Measurements from ENCODE around the gene CEP41.

DNA sequence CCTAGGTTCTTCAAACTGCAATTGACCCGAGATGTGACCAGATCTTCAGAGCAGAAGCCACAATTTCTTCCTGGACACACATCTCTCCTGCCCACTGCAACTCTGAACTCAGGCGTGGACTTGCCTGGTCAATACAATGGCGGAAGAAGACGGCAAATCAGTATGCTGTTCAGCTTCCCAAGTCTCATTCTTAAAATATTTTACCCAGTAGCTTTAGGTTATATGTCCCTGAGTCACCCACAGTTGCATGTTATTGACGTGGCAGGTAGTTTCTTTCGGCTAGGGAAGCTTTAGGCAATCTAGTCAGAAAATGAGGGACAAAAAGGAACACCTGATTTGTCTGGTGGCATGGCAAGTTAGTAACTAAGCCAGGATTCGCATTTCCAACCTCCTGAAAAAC is 22.5 kb downstream of the CEP41 start:
- TF ChIP-seq EZH2 (IDR thresholded peaks at IDR 0.05; ENCODE audit: low read length) = no peak
- TF ChIP-seq, protein P1, sequence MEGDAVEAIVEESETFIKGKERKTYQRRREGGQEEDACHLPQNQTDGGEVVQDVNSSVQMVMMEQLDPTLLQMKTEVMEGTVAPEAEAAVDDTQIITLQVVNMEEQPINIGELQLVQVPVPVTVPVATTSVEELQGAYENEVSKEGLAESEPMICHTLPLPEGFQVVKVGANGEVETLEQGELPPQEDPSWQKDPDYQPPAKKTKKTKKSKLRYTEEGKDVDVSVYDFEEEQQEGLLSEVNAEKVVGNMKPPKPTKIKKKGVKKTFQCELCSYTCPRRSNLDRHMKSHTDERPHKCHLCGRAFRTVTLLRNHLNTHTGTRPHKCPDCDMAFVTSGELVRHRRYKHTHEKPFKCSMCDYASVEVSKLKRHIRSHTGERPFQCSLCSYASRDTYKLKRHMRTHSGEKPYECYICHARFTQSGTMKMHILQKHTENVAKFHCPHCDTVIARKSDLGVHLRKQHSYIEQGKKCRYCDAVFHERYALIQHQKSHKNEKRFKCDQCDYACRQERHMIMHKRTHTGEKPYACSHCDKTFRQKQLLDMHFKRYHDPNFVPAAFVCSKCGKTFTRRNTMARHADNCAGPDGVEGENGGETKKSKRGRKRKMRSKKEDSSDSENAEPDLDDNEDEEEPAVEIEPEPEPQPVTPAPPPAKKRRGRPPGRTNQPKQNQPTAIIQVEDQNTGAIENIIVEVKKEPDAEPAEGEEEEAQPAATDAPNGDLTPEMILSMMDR (optimal IDR thresholded peaks at IDR 0.05 in 1 of 3, IDR thresholded peaks at IDR 0.05 in 1 of 3, conservative IDR thresholded peaks at IDR 0.05 in 1 of 3; ENCODE audit: extremely low read depth in 1 of 3, insufficient read depth in 2 of 3, low read length in 3 of 3) = no peak
